HFF-Myc (cell line): ENCODE measurements around the gene HK2.
"Not testable (repeated sequence)": the region's sequence is repeated elsewhere in the genome, so short reads cannot be mapped to it uniquely, and the experiment has no call there.

Experiments used
- DNase-seq: peaks from one replicate; pipeline ENCODE4 v3.0.0-alpha.2; 2011; ENCODE audit warnings: low read depth; ENCODE audit errors: extremely low read depth
- H3K4me3 ChIP-seq: replicated peaks from 2 replicates; pipeline ENCODE4 v1.5.1; 2011; ENCODE audit warnings: low read depth, mild to moderate bottlenecking, control low read depth, low read length
- TF ChIP-seq, protein P1 (sequence below): IDR thresholded peaks from 2 replicates; pipeline ENCODE4 v1.5.1; 2012; ENCODE audit warnings: mild to moderate bottlenecking, low read depth, low read length, control low read depth; ENCODE audit errors: missing control alignments

HK2 gene

DNA sequence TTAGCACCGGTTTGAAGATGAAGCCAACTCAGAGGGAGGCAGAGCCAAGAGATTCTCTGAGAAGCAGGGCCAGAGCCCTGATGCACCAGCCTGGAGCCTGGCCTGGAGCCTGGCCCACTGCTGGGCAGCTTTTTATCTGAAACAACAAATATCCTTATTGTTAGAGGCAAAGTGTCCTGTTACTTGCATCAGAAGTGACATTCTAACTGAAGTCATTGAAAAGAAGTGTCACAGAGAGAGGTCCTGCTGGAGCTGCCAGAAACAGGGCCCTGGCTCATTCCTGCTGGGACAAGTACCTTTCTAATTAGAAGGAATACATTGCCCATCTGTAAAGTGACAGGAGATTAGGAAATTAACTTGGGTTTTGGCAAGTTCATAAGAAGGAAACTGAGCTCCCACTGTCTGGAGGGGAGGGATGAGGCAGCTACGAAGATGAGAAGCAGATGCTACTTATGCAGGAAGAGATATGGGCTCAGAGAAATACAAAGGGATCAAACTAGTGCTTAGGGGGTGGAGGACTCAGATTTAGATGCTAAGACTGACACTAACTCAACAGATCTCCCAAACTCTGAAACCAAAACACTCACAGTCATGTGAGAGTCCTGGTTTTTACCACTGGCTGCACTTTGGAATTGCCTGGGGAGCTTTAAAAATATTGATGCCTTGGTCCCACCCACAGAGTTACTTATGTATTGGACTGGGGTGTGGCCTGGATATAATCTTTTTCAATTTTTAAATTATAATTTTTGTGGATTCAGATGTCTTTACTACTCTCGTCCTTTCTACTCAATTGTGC is 11.0 kb upstream of the HK2 start:
- no peak for DNase-seq
- H3K4me3 ChIP-seq: no peak overlapping the region
- TF ChIP-seq, protein P1, sequence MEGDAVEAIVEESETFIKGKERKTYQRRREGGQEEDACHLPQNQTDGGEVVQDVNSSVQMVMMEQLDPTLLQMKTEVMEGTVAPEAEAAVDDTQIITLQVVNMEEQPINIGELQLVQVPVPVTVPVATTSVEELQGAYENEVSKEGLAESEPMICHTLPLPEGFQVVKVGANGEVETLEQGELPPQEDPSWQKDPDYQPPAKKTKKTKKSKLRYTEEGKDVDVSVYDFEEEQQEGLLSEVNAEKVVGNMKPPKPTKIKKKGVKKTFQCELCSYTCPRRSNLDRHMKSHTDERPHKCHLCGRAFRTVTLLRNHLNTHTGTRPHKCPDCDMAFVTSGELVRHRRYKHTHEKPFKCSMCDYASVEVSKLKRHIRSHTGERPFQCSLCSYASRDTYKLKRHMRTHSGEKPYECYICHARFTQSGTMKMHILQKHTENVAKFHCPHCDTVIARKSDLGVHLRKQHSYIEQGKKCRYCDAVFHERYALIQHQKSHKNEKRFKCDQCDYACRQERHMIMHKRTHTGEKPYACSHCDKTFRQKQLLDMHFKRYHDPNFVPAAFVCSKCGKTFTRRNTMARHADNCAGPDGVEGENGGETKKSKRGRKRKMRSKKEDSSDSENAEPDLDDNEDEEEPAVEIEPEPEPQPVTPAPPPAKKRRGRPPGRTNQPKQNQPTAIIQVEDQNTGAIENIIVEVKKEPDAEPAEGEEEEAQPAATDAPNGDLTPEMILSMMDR: no peak

DNA sequence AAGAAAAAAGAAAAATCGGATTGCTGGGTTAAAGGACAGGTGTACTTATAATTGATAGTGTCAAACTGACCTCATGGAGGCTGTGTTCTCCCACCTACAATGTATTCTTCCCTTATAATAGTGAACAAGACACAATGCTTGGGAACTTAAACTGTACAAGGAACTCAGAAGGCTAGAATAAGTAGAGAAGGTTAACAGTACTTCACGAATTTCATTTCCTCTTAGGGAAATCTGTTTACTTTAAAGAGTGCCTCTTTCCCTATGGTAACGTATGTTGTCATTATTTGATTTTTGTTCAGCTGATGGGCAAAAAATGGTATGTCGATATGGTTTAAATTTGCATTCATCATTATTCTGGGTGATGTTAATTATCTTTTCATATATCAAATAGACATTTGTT is 9.2 kb upstream of the HK2 start:
- TF ChIP-seq, protein P1: no peak
- DNase-seq: no peak
- H3K4me3 ChIP-seq: no peak overlapping the region

DNA sequence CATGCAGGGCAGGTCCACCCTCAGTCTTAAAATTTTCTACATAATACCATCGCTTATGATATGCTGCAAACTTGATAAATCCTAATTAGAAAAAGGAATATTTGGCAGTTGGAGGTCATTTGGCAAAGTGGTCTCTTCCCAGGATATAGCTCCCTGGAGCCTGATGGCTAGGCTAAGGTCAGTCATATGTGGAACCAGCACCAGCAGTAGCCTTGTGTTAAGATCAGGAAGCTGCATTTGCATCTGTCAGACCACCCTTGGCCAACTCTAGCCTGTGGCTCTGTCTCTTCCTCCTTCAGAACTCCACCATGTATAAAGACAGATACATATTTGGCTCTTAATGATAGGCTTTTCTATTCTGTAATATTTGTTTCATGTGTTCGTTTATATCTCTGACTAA is 5.4 kb upstream of the HK2 start:
- no peak overlapping the region for H3K4me3 ChIP-seq
- TF ChIP-seq, protein P1: no peak
- no peak for DNase-seq

DNA sequence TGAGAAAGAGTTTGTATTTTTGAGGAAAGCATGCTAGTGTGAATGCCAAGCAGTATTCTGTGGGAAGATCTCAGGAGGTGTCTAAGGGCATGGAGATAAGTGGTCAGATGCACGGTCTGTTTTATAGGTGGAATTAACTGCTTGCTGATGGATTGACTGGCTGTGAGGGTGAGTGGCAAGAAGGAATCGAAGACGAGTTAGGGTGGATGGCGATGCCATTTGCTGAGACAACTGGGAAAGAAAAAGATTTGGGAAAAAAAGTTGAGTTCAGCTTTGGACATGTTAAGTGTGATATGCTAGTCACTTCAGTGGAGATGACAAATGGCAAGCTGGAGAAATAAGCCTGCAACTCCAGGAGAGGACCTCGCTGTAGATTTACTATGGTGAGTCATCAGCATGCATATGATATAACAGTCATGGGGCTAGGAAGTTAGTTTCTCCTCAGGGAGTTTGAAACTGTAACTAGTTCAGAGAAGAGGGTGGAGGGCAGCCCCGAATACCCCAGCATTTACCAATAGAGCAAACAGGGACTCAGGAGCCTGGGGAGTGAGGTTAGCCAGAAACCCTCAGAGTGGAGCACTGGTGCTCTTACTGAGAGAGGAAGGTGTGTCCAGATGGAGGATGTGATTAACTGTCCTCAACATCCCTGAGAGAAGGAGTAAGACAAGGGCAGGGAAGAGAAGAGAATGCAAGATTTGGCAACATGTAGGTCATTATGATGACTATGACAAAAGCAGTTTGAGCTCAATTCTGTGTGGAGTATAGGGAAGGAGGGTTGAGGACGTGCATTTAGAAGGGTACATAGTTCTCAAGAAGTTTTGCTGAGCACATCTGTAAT is 2.0 kb upstream of the HK2 start:
- no peak for DNase-seq
- no peak overlapping the region for H3K4me3 ChIP-seq
- TF ChIP-seq, protein P1: no peak

DNA sequence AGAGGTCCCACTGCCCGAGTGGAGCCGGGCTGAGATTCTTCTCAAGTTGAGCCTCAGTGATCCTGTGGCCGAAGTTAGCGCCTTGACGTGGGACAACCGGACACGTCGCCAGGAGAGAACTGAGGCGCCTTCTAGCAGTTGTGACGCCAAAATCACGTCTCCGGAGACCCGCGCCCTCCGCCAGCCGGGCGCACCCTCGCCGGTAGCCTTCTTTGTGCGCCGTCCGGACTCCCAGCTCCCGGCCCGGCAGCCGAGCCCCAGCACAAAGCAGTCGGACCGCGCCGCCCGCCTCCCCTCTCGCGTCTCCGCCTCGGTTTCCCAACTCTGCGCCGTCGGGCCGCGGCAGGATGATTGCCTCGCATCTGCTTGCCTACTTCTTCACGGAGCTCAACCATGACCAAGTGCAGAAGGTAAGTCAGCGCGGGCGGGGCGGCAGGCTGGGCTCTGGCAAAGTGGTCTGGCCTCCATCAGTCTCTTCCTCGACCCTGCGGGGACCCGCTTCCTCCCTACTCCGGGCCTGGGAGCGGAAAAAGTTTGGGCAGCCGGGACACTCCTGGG is 386 bp downstream of the HK2 start:
- not testable (repeated sequence) for DNase-seq

DNA sequence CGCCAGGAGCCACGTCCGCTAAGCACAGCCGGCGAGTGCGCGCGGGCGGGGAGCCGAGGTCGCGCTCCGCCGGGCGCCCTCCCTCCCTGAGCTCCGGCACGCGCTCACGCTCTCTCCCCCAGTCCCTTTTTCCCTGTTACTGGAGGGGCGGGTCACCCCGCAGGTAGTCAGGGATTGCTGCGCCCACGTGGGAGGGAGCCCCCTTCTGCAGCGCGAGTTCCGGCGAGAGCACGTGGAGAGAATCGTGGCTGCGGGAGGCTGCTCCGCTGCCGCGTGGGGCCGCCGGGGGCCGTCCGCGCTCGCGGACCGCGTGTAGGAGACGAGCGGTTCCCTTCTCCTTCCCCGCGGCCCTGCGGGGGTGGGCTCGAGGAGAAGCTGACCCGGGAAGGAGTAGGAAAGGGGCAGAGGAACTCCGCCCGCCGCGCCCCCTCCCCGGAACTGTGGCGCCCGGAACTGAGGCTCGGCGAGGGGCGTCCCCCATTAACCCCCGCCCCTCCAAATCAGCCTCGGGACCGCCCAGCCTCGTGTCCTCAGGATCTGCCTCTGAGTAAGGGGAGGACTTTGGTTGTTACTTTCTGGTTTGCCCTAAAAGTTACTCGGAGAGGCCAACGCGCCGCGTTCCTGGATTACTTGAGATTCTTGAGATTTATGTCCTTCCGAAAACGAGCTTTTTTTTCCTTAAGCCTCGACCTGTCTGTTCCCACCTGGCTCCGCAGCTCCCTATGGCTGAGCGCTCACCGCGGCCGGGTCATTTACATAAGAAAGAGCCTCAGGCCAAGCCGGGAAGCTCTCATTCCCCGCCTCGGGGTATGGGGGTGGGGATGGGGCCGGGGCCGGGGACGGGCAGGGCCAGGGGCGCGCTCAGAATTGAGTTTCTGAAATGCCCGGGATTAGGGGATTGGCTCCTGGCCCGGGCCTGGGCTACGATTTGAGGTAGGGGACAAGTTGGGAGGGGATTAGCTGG is 1.1 kb downstream of the HK2 start:
- DNase-seq: no peak
- TF ChIP-seq, protein P1: no peak
- peak overlapping the region; percentile 87 for H3K4me3 ChIP-seq

More for the DNA sequence above, 386 bp downstream of the HK2 start:
- peak overlapping the region; percentile 87 for H3K4me3 ChIP-seq
